NK-92 (cell line): ENCODE results near the gene ACADSB.

ENCODE experiments used
- DNase-seq: peaks from one replicate; lab custom pipeline; 2025; ENCODE audit not compliant: unreplicated experiment; lab: John Stamatoyannopoulos, UW

Gene ACADSB

GRCh38 chr10:123038782-123039631 lies 30.2 kb downstream of the ACADSB start:
- DNase-seq = no peak

GRCh38 chr10:123039632-123039930 lies 30.8 kb downstream of the ACADSB start:
- DNase-seq = no peak

- DNase-seq = no peak
Observed at GRCh38 chr10:123042708-123043408, 34.1 kb downstream of the ACADSB start.

GRCh38 chr10:123043409-123043925 lies 34.7 kb downstream of the ACADSB start:
- no peak for DNase-seq

- DNase-seq = no peak
Observed at GRCh38 chr10:123044391-123044790, 35.6 kb downstream of the ACADSB start.

- no peak for DNase-seq
Observed at GRCh38 chr10:123045961-123046731, 37.3 kb downstream of the ACADSB start.

GRCh38 chr10:123057968-123058367 lies 49.2 kb downstream of the ACADSB start:
- no peak for DNase-seq

GRCh38 chr10:123061865-123062264 lies 53.1 kb downstream of the ACADSB start:
- no peak for DNase-seq

GRCh38 chr10:123062726-123063125 lies 53.9 kb downstream of the ACADSB start:
- no peak for DNase-seq

- DNase-seq = no peak
Observed at GRCh38 chr10:123068087-123068853, 59.5 kb downstream of the ACADSB start.

GRCh38 chr10:123069246-123069986 lies 60.6 kb downstream of the ACADSB start:
- no peak for DNase-seq

- DNase-seq = no peak
Observed at GRCh38 chr10:123073187-123073586, 64.4 kb downstream of the ACADSB start.

GRCh38 chr10:123074215-123074614 lies 65.4 kb downstream of the ACADSB start:
- DNase-seq = no peak

- DNase-seq = no peak
Observed at GRCh38 chr10:123081896-123082295, 73.1 kb downstream of the ACADSB start.

- DNase-seq = no peak
Observed at GRCh38 chr10:123083811-123084210, 75.0 kb downstream of the ACADSB start.

- DNase-seq = no peak
Observed at GRCh38 chr10:123086281-123086680, 77.5 kb downstream of the ACADSB start.

GRCh38 chr10:123087348-123087747 lies 78.5 kb downstream of the ACADSB start:
- DNase-seq = no peak

GRCh38 chr10:123087786-123088185 lies 79.0 kb downstream of the ACADSB start:
- no peak for DNase-seq

- no peak for DNase-seq
Observed at GRCh38 chr10:123092635-123093414, 84.0 kb downstream of the ACADSB start.
